Osteoblast (primary cell): ENCODE measurements around the gene SS18L1. TPM values are rescaled to one million over a fixed set of nuclear protein-coding genes. Genes with fewer than 3 reads are reported as not detected.

Experiments used
- DNase-seq: peaks from one replicate; pipeline ENCODE4 v3.0.0; 2011; ENCODE audit warnings: low spot score, mixed read lengths; ENCODE audit not compliant: insufficient read length; ENCODE audit errors: missing footprints
- H2AFZ ChIP-seq: 2 replicates; pipeline ENCODE4 v1.6.0; 2011; ENCODE audit warnings: mild to moderate bottlenecking, low read length
- H3K27ac ChIP-seq: 2 replicates; pipeline ENCODE4 v1.5.1; 2011; ENCODE audit warnings: mild to moderate bottlenecking, low read depth, low read length, moderate library complexity
- H3K27me3 ChIP-seq: 2 replicates; pipeline ENCODE4 v1.6.0; 2012; ENCODE audit warnings: mild to moderate bottlenecking, control low read depth, inconsistent platforms, low read length, moderate library complexity; ENCODE audit not compliant: insufficient read depth
- H3K36me3 ChIP-seq: 2 replicates; pipeline ENCODE4 v1.5.1; 2011; ENCODE audit warnings: mild to moderate bottlenecking, low read length, control low read depth, moderate library complexity; ENCODE audit not compliant: insufficient read depth
- H3K4me1 ChIP-seq: 2 replicates; pipeline ENCODE4 v1.5.1; 2011; ENCODE audit warnings: mild to moderate bottlenecking, low read length, control low read depth, moderate library complexity; ENCODE audit not compliant: insufficient read depth
- H3K4me2 ChIP-seq: 2 replicates; pipeline ENCODE4 v1.6.0; 2011; ENCODE audit warnings: mild to moderate bottlenecking, low read length; ENCODE audit not compliant: insufficient read depth
- H3K4me3 ChIP-seq: fragments of 200-600 bp; sonication (generic); 3 replicates; pipeline ENCODE4 v1.5.1; 2012; ENCODE audit warnings: mild to moderate bottlenecking, low read length, inconsistent platforms; ENCODE audit not compliant: insufficient read depth
- H3K79me2 ChIP-seq: 2 replicates; pipeline ENCODE4 v1.6.0; 2012; ENCODE audit warnings: mild to moderate bottlenecking, low read length, control low read depth, inconsistent platforms; ENCODE audit not compliant: insufficient read depth
- H3K9me3 ChIP-seq: 2 replicates; pipeline ENCODE4 v1.5.1; 2011; ENCODE audit warnings: low read depth, low read length, control low read depth
- H4K20me1 ChIP-seq: 2 replicates; pipeline ENCODE4 v1.6.0; 2012; ENCODE audit warnings: mild to moderate bottlenecking, low read length, control low read depth; ENCODE audit not compliant: insufficient read depth
- CTCF ChIP-seq: IDR thresholded peaks from 2 replicates; pipeline ENCODE4 v1.5.1; 2011; ENCODE audit warnings: mild to moderate bottlenecking, low read depth, low read length, moderate library complexity; ENCODE audit errors: extremely low read depth
- total RNA-seq: library from RNA; depleted of rRNA; stranded (reverse); fragments of >200 nt; gene quantifications from 2 replicates; pipeline ENCODE4 v1.2.3, GENCODE V29; 2012

The SS18L1 gene
- total RNA-seq, 1 donor: 12.7 TPM

GRCh38 chr20:62228982-62229545 lies 85.5 kb downstream of the SS18L1 start:
- H3K79me2 ChIP-seq: no peaks in the 10 kb centered on the region
- no peak overlapping the region for H3K4me2 ChIP-seq
- no peaks in the 10 kb centered on the region for H4K20me1 ChIP-seq
- peaks cover 17% of the 10 kb centered on the region for H3K27me3 ChIP-seq
- DNase-seq: no peak
- no peaks in the 10 kb centered on the region for H3K9me3 ChIP-seq
- no peak overlapping the region for H3K4me3 ChIP-seq
- no peak for TF ChIP-seq CTCF
- H3K4me1 ChIP-seq: no peaks in the 10 kb centered on the region
- H3K36me3 ChIP-seq: no peaks in the 10 kb centered on the region
- no peak overlapping the region for H3K27ac ChIP-seq
- no peak overlapping the region for H2AFZ ChIP-seq

GRCh38 chr20:62229667-62230066 lies 86.1 kb downstream of the SS18L1 start:
- H2AFZ ChIP-seq: no peak overlapping the region
- no peaks in the 10 kb centered on the region for H3K36me3 ChIP-seq
- H3K27me3 ChIP-seq: peaks cover 17% of the 10 kb centered on the region
- H3K79me2 ChIP-seq: no peaks in the 10 kb centered on the region
- no peaks in the 10 kb centered on the region for H3K4me1 ChIP-seq
- no peak overlapping the region for H3K27ac ChIP-seq
- no peaks in the 10 kb centered on the region for H4K20me1 ChIP-seq
- H3K4me3 ChIP-seq: no peak overlapping the region
- DNase-seq: no peak
- H3K9me3 ChIP-seq: no peaks in the 10 kb centered on the region
- TF ChIP-seq CTCF: no peak
- H3K4me2 ChIP-seq: no peak overlapping the region

- H4K20me1 ChIP-seq: no peaks in the 10 kb centered on the region
- no peak overlapping the region for H2AFZ ChIP-seq
- H3K9me3 ChIP-seq: no peaks in the 10 kb centered on the region
- TF ChIP-seq CTCF: no peak
- no peak overlapping the region for H3K4me3 ChIP-seq
- no peak overlapping the region for H3K27ac ChIP-seq
- H3K36me3 ChIP-seq: no peaks in the 10 kb centered on the region
- no peak overlapping the region for H3K4me2 ChIP-seq
- no peaks in the 10 kb centered on the region for H3K79me2 ChIP-seq
- DNase-seq: no peak
- no peaks in the 10 kb centered on the region for H3K4me1 ChIP-seq
- H3K27me3 ChIP-seq: peaks cover 13% of the 10 kb centered on the region
These were observed 86.7 kb downstream of the SS18L1 start for GRCh38 chr20:62230276-62230675.

GRCh38 chr20:62230696-62231095 lies 87.1 kb downstream of the SS18L1 start:
- H3K36me3 ChIP-seq: no peaks in the 10 kb centered on the region
- H2AFZ ChIP-seq: no peak overlapping the region
- no peaks in the 10 kb centered on the region for H3K9me3 ChIP-seq
- no peak for DNase-seq
- H3K4me1 ChIP-seq: no peaks in the 10 kb centered on the region
- H3K4me2 ChIP-seq: no peak overlapping the region
- H3K4me3 ChIP-seq: no peak overlapping the region
- TF ChIP-seq CTCF: no peak
- H3K79me2 ChIP-seq: no peaks in the 10 kb centered on the region
- no peak overlapping the region for H3K27ac ChIP-seq
- peaks cover 10% of the 10 kb centered on the region for H3K27me3 ChIP-seq
- no peaks in the 10 kb centered on the region for H4K20me1 ChIP-seq
